GM18520 (cell line): ENCODE measurements around the gene UPF3A.
"Not testable (repeated sequence)": the region's sequence is repeated elsewhere in the genome, so short reads cannot be mapped to it uniquely, and the experiment has no call there.

Experiments
- ATAC-seq: cut with Tn5 transposase; IDR thresholded peaks from one replicate; pipeline ENCODE4 v1.9.1; 2021; ENCODE audit not compliant: unreplicated experiment

Gene UPF3A

DNA sequence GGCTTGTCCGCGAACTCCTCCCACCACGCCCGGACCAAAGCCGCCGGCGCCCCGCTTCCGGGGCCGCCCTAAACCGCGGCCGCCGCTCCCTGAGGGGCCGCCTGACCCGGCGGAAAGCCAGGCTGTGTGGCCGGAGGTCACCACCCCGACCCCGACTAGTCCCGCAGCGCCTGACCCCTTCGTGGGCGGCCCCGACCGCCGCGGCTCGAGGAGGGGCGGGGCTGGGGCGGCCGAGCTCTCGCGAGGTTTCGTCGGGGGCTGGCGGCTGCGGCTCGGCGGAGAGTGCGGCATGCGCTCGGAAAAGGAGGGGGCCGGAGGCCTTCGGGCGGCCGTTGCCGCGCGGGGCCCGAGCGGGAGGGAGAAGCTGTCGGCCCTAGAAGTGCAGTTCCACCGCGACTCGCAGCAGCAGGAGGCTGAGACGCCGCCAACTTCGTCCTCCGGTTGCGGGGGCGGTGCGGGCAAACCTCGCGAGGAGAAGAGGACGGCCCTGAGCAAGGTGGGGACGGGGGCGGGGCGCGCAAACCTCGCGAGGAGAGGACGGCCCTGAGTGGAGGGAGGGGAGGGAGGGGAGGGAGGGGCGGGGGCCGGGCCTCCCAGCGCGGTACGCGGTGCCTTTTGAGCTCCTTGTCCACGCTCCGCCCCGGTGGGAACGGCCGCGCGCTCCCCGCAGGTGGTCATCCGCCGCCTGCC lies at the start of gene UPF3A:
Gene UPF3A, plus strand, starts transcription at position 251 of the 690 bp plus-strand sequence. Its CDS starts 39 bp downstream, at position 290.
- ATAC-seq = peak; percentile 58

DNA sequence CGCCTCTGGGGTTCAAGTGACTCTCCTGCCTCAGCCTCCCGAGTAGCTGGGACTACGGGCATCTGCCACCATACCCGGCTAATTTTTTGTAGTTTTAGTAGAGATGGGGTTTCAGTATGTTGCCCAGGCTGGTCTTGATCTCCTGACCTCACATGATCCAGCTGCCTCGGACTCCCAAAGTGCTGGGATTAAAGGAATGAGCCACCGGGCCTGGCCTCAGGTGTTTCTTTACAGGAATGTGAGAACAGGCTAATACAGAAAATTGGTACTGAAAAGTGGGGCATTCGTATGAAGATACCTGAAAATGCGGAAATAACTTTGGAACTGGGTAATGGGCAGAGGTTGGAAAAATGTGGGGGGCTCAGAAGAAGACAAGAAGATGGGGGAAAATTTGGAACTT lies 49.5 kb upstream of the UPF3A start:
- no peak for ATAC-seq

DNA sequence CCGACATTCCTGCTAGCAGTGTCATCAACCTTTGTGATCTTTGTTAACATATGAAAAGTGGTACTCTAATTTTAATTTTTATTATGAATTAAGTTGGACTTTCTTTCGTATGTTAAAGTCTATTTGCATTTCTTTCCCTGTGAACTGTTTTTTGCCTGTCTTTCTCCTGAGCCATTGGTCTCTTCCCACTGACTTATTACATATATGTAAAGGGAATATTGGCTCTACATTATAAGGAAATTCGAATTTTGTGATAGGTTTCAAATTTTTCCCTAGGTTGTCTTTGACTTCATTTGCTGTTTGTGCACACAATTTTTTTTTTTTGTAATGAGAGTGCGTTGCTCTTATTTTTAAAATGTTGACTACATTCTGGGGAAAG lies 47.1 kb upstream of the UPF3A start:
- no peak for ATAC-seq

- peak; percentile 59 for ATAC-seq
These were observed 46.6 kb upstream of the UPF3A start, which contains the start of gene CDC16 for GRCh38 chr13:114234645-114235421. CDC16 (plus strand) TSS chr13:114234897; CDS start chr13:114235085, 188 bp downstream.

DNA sequence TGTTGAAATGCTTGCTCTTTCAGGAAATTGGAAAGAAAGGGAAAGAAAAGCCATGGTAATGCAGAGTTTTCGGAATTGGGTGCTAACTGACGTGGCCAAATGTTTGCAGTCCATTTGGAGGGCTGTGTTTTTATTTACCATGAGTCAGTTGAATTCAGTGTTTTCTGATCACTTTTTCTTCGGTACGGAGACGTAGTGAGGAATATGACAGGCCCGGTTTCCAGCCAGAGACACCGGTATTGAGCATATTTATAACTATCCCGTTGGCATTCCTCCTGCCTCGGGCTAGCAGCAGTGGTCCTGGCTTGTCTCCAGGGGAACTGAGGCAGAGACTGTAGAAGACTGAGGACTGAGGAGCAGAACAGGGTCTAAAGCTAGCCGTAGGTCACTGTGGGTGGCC lies 45.7 kb upstream of the UPF3A start:
- ATAC-seq = no peak

DNA sequence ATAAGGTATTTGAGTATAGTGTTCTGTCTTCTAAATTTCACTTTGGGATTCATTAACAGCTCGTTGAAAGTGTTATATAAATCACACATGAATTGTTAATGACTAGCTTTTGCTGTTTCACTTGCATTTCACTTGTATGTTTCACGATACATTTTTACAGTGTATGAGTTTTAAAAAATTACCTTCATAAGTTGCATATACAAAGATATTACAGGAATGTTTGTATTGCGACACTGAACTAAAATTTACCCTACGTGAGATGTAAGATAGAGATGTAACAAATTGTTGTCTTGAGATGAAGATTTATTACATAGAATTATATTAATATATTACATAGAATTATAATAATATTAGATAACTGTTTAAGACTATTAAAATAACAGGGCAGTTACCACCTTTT lies 45.2 kb upstream of the UPF3A start:
- ATAC-seq = no peak

- ATAC-seq = no peak
These were observed 43.8 kb upstream of the UPF3A start for GRCh38 chr13:114237415-114238112.

- ATAC-seq = no peak
These were observed 39.5 kb upstream of the UPF3A start for GRCh38 chr13:114241918-114242317.

- no peak for ATAC-seq
These were observed 37.4 kb upstream of the UPF3A start for GRCh38 chr13:114243971-114244370.

- ATAC-seq = no peak
These were observed 36.8 kb upstream of the UPF3A start for GRCh38 chr13:114244637-114245036.

DNA sequence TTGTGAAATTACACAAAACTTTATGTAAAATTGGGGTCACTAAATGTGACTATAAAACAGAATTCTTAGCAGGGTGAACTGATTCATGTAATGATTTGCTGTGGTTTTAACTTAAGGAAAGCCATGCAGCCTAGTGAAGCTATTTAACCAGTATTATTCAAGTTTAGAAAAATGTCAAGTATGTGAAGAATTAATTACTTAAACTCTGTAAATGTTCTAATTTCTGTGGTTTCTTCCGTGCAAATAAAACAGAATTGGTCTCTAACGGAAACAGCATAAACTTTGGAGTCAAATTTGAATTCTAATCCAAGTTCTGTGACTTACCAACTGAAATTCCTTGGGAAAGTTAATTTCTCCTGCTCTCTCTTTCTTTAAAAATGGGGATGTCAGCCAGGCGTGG lies 33.4 kb upstream of the UPF3A start:
- no peak for ATAC-seq

DNA sequence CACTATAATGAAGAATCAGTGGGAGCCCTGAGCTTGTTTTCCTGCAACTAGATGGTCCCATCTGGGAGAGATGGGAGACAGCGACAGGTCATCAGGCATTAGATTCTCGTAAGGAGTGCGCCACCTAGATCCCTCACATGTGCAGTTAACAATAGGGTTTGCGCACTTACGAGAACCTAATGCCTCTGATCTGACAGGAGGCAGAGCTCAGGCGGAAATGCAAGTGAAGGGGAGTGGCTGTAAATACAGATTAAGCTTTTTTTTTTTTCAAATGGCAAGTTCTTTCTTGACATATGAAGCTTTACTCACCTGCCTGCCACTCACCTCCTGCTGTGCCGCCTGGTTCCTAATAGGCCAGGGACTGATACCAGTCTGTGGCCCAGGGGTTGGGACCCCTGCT lies 32.3 kb upstream of the UPF3A start:
- no peak for ATAC-seq

DNA sequence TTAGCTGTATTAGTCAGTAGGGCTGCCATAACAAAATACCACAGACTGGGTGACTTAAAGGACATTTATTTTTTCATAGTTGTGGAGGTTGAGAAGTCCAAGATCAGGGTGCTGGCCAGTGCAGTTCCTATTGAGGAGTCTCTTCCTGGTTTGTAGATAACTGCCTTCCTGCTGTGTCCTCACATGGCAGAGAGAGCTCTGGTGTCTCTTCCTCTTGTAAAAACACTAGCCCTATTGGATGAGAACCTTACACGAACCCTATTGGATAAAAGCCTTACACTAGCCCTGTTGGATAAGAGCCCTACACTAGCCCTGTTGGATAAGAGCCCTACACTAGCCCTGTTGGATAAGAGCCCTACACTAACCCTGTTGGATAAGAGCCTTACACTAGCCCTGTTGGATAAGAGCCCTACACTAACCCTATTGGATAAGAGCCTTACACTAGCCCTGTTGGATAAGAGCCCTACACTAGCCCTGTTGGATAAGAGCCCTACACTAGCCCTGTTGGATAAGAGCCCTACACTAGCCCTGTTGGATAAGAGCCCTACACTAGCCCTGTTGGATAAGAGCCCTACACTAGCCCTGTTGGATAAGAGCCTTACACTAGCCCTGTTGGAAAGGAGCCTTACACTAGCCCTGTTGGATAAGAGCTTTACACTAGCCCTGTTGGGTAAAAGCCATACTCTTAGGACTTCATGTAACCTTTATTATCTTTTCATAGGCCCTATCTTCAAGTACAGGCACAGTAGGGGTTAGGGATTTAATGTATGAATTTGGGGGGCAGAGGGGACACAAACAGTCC lies 29.6 kb upstream of the UPF3A start:
- ATAC-seq = not testable (repeated sequence)

DNA sequence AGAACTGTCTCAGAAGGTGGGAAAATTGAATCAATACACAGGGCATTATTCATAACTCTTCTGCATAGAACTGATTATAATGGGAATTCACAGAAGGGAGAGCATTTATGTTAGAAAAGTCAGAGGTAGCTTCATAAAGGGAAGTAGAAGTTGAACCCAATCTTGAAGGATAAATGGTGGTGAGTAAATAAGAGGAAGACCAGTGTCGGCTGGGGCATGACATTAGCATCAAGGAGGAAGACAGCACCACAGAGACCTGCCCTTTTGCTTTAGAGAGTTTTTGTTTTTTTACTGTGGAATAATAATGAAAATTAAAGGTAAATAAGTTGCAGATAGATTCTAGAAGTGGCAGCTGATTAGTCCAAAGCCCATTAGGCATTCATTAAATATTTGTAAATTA lies 24.9 kb upstream of the UPF3A start:
- no peak for ATAC-seq

DNA sequence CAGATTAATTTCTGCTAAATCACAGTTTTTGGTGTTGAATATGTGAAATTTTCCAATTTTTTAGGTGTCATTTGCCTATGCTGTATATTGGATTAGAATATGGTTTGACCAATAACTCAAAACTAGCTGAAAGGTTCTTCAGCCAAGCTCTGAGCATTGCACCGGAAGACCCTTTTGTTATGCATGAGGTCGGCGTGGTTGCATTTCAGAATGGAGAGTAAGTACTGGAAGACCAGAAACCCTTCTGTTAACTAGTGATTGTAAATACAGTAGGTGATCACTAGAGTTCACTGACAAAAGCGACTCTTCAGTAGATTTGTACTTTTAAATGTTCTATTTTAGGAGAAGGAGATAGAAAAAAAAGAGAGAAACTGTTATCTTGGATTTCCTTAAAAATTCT lies 24.4 kb upstream of the UPF3A start:
- no peak for ATAC-seq

- ATAC-seq = no peak
These were observed 22.8 kb upstream of the UPF3A start for GRCh38 chr13:114258589-114258988.

DNA sequence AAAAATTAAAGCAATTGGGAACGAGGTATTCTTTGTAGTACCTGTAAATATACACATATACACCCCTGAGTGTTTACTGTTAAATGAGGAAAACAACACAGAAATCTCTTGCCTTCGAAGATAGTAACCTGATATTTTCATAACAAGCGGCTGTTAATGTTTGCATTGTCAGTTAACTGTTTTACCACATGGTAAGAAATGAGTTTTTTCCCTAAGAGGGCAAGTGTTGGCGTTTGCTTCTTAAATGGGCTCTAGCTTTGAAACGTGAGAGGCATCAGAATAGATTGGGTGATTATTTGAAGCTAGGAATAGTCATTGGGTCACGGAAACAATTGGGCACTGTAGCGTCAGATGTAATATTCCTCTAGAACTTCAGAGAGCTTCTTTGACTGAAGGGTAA lies 22.0 kb upstream of the UPF3A start:
- no peak for ATAC-seq

DNA sequence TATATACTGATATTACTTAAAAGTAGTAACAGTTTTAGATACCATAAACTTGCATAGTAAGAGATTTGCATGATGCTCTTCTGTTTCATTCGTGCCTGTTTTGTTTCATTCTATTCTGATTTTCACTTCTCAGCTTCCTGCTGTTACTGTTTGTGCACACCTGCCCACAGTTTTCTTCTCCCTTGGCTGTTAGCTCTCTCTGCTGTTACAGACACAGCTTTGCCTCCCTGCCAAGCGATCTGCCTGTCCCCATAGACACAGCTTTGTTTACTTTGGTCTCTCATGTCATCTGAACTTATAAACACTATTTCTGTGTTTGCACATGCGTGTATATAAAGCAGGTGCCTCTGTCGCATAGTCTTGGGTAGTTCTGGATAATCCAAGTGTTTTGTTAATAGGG lies 21.4 kb upstream of the UPF3A start:
- no peak for ATAC-seq

- ATAC-seq = no peak
These were observed 20.6 kb upstream of the UPF3A start for GRCh38 chr13:114260814-114261213.

GRCh38 chr13:114261328-114261965 lies 20.0 kb upstream of the UPF3A start:
- no peak for ATAC-seq

DNA sequence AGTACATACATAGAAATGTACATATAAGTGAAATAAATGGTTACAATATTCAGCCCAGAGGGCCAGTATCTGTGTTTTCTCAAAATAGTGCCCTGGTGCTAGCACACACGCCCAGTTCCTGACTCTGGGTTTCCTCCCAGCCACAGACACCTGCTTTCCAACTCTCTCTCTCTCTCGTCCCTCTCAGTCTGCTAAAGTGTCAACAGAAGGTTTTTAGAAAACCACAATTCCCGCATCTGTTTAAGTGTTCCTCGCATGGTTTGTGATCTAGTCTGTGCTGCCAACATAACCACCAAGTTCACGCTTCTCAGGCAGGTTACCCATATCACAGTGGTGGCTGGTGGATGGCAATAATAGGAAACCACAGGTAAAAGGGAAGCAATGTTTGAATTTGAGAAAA lies 17.8 kb upstream of the UPF3A start:
- ATAC-seq = peak; percentile 28
